ENCODE data around the gene CHFR. TPM values are rescaled to one million over a fixed set of nuclear protein-coding genes. Genes with fewer than 3 reads are reported as not detected.
A peak's percentile ranks its signal among the peaks of the same experiment; 100 is the strongest.

The CHFR gene
- total RNA-seq, 1 experiment from 2014 or later: 53.3 TPM

DNA sequence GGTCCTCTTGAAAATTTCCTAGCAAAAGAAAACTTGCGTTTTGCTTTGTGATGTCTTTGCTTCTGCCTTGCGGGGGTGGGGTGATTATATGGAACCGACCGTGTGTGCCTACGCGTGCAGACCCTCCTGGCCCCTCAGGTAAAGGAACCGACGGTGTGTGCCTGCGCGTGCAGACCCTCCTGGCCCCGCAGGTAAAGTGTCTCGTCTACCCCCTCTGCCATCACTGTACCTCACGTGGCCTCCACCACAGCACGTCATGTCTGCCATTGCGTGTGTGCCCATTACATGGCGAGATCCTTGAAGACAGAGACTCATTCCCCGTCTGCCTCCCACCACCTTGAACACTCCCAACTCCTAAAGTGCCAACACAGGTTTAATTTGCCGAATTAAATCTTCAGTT lies 62.3 kb downstream of the CHFR start:
- Histone ChIP-seq H3K4ac (ENCODE audit: low read depth, low read length) (no peak overlapping the region), H3K4me1 (ENCODE audit: insufficient read depth, low read length) (no peaks in the 10 kb centered on the region), H2BK15ac (ENCODE audit: low read depth, low read length) (no peak overlapping the region), H3K14ac (ENCODE audit: insufficient read depth, low read length) (no peak overlapping the region), H2AK5ac (ENCODE audit: insufficient read length, low read length) (no peak overlapping the region), H3K56ac (ENCODE audit: insufficient read length, low read depth, low read length) (no peak overlapping the region), H3K79me2 (ENCODE audit: insufficient read depth, low read length) (peaks cover 6% of the 10 kb centered on the region; the same call in 1 of the 2 replicates), H3K27me3 (ENCODE audit: insufficient read depth, low read length) (no peaks in the 10 kb centered on the region), H2BK5ac (ENCODE audit: insufficient read length, low read length) (no peak overlapping the region), H4K20me1 (ENCODE audit: control insufficient read depth, insufficient read depth, insufficient read length) (no peaks in the 10 kb centered on the region), H3K23me2 (ENCODE audit: insufficient read length, low read depth, low read length, poor library complexity, severe bottlenecking) (peaks cover 11% of the 10 kb centered on the region), H2BK120ac (ENCODE audit: low read depth, low read length, poor library complexity, severe bottlenecking) (no peak overlapping the region), H2BK20ac (ENCODE audit: low read depth, low read length, poor library complexity, severe bottlenecking) (no peak overlapping the region), H3K9ac (ENCODE audit: extremely low read depth, insufficient read length, low read length) (no peak overlapping the region), H3K23ac (ENCODE audit: insufficient read length, low read depth, low read length) (no peak overlapping the region), H3K79me1 (ENCODE audit: insufficient read depth, low read depth, low read length, poor library complexity, severe bottlenecking) (peaks cover 12% of the 10 kb centered on the region), H3T11ph (ENCODE audit: low read length) (no peak overlapping the region), H2BK12ac (ENCODE audit: insufficient read length, low read depth, low read length) (no peak overlapping the region), H3K4me2 (ENCODE audit: insufficient read depth, insufficient read length, low read length) (no peak overlapping the region), H4K8ac (replicated peaks; ENCODE audit: insufficient read length, low read depth, low read length) (no peak overlapping the region), H3K27ac (ENCODE audit: insufficient read length, low read depth, low read length) (no peak overlapping the region), H2AFZ (ENCODE audit: low read length) (no peak overlapping the region), H3K9me3 (ENCODE audit: control insufficient read depth, low read depth, low read length) (no peaks in the 10 kb centered on the region), H3K18ac (ENCODE audit: insufficient read length, low read depth, low read length) (no peak overlapping the region), H4K5ac (ENCODE audit: insufficient read length, low read depth, low read length) (no peak overlapping the region), H4K91ac (ENCODE audit: insufficient read length, low read depth, low read length) (no peak overlapping the region)
- no peak for DNase-seq
- TF ChIP-seq, protein P1, sequence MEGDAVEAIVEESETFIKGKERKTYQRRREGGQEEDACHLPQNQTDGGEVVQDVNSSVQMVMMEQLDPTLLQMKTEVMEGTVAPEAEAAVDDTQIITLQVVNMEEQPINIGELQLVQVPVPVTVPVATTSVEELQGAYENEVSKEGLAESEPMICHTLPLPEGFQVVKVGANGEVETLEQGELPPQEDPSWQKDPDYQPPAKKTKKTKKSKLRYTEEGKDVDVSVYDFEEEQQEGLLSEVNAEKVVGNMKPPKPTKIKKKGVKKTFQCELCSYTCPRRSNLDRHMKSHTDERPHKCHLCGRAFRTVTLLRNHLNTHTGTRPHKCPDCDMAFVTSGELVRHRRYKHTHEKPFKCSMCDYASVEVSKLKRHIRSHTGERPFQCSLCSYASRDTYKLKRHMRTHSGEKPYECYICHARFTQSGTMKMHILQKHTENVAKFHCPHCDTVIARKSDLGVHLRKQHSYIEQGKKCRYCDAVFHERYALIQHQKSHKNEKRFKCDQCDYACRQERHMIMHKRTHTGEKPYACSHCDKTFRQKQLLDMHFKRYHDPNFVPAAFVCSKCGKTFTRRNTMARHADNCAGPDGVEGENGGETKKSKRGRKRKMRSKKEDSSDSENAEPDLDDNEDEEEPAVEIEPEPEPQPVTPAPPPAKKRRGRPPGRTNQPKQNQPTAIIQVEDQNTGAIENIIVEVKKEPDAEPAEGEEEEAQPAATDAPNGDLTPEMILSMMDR (conservative IDR thresholded peaks at IDR 0.05): no peak
- Mint-ChIP-seq H3K36me3 (ENCODE audit: insufficient read depth in 1 of 3, low read depth in 3 of 3) (peaks cover 21 to 54% (median 52%) of the 10 kb centered on the region in 3 experiments; a peak in 6 of 7 replicates), H3K27me3 (ENCODE audit: low read depth) (no peaks in the 10 kb centered on the region; the same call in 1 of the 2 replicates), H3K9me3 (no peaks in the 10 kb centered on the region), H3K27ac (no peak overlapping the region), H3K4me1 (peaks cover 12 to 15% of the 10 kb centered on the region in 2 experiments), H3K4me3 (peak overlapping the region in 1 of 2 experiments; percentile 12; a peak in 1 of 5 replicates)
- no CpG with 5 or more reads among the region's 18 CpGs for WGBS (ENCODE audit: extremely low coverage, insufficient read length, low lambda C conversion rate)

Data from H9 (cell line).